ENCODE data around the gene TUT4. TPM values are rescaled to one million over a fixed set of nuclear protein-coding genes. Genes with fewer than 3 reads are reported as not detected.
A peak's percentile ranks its signal among the peaks of the same experiment; 100 is the strongest.
"Not testable (repeated sequence)": the region's sequence is repeated elsewhere in the genome, so short reads cannot be mapped to it uniquely, and the experiment has no call there.

TUT4 gene
- total RNA-seq, 2 donors from 2014 or later, result 50.7 to 85.8 TPM

GRCh38 chr1:52585474-52585873 is 32.6 kb upstream of the TUT4 start:
- H3K27ac Mint-ChIP-seq, result no peak overlapping the region
- ATAC-seq (no peak), DNase-seq (ENCODE audit: low spot score) (no peak)
- H3K4me1 Mint-ChIP-seq (ENCODE audit: low read depth in 2 of 2), result peaks cover 0 to 5% of the 10 kb centered on the region in 2 donors
- H3K36me3 Mint-ChIP-seq, result no peaks in the 10 kb centered on the region
- no peak overlapping the region for H3K4me3 Mint-ChIP-seq
- no peaks in the 10 kb centered on the region for H3K27me3 Mint-ChIP-seq
- no peaks in the 10 kb centered on the region for H3K9me3 Mint-ChIP-seq

DNA sequence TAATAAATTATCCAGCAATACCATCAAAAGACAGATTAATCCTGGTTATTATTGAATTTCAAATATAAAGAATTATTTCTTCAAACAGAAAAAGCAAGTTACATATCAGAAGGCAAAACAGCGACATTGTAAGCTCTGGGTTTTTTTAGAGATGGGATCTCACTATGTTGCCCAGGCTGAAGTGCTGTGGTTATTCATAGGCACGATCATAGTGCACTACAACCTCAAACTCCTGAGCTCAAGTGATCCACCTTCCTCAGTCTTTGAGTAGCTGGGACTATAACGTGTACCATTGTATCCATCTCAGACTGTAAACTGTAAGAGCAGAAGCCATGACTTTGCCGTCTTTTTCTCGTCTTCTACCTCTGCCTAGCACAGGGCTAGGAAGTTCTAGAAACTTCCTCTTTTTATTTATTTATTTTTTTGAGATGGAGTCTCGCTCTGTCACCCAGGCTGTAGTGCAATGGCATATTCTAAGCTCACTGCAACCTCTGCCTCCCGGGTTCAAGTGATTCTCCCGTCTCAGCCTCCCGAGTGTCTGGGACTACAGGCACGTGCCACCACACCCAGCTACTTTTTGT is 29.3 kb upstream of the TUT4 start:
- no peak for DNase-seq (ENCODE audit: low spot score)
- Mint-ChIP-seq H3K4me3 (no peak overlapping the region), H3K9me3 (no peaks in the 10 kb centered on the region), H3K27me3 (no peaks in the 10 kb centered on the region), H3K27ac (no peak overlapping the region), H3K36me3 (no peaks in the 10 kb centered on the region), H3K4me1 (ENCODE audit: low read depth in 2 of 2) (peaks cover 10 to 14% of the 10 kb centered on the region in 2 donors)
- ATAC-seq, result no peak

DNA sequence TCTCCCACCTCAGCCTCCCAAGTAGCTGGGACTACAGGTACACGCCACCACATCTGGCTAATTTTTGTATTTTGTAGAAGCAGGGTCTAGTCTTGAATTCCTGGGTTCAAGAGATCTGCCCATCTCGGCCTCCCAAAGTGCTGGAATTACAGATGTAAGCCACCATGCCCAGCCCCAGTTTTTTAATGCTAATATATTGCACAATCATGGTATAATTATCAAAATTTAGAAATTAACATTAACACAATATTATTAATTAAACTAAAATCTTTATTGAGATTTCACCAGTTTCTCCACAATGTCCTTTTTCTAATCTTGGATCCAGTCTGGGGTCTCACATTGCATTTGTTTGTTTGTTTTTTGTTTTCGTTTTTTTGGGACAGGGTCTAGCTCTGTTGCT is 27.4 kb upstream of the TUT4 start:
- Mint-ChIP-seq H3K4me3 (no peak overlapping the region), H3K36me3 (no peaks in the 10 kb centered on the region), H3K9me3 (no peaks in the 10 kb centered on the region), H3K27ac (no peak overlapping the region), H3K27me3 (no peaks in the 10 kb centered on the region), H3K4me1 (ENCODE audit: low read depth in 2 of 2) (peaks cover 13 to 18% of the 10 kb centered on the region in 2 donors)
- DNase-seq (ENCODE audit: low spot score), result no peak
- ATAC-seq, result no peak

DNA sequence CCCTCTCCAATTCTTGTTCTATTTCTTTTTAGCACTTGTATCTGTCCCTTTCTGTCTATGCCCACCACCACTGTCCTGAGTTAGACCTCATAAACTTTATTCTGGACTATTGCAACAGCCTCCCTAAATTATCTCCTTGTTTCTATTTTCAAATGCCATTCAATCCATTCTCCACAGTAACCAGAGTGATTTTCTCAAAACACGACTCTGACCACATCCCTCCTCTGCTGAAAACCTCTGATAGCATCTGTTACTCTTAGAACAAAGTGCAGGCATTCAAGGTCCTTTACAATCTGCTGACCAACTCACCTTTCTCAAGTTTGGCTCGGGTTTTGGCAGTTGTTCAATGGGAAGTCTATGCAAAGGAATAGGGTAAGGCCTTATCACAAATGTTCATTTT is 26.5 kb upstream of the TUT4 start:
- Mint-ChIP-seq H3K4me1 (ENCODE audit: low read depth in 2 of 2) (peaks cover 19 to 23% of the 10 kb centered on the region in 2 donors), H3K4me3 (no peak overlapping the region), H3K9me3 (no peaks in the 10 kb centered on the region), H3K27me3 (no peaks in the 10 kb centered on the region), H3K36me3 (no peaks in the 10 kb centered on the region), H3K27ac (peak overlapping the region in 1 of 2 donors; percentile 19)
- no peak for DNase-seq (ENCODE audit: low spot score)
- ATAC-seq, result no peak

- not testable (repeated sequence) for ATAC-seq; H3K27me3 Mint-ChIP-seq; DNase-seq (ENCODE audit: low spot score); H3K9me3 Mint-ChIP-seq; H3K27ac Mint-ChIP-seq; H3K4me3 Mint-ChIP-seq; H3K36me3 Mint-ChIP-seq
- peaks cover 19 to 21% of the 10 kb centered on the region in 2 donors for H3K4me1 Mint-ChIP-seq (ENCODE audit: low read depth in 2 of 2)
These were observed 25.2 kb upstream of the TUT4 start for GRCh38 chr1:52578066-52578465.

- no peak for DNase-seq (ENCODE audit: low spot score)
- H3K9me3 Mint-ChIP-seq, result no peaks in the 10 kb centered on the region
- no peak overlapping the region for H3K27ac Mint-ChIP-seq
- ATAC-seq, result no peak
- no peak overlapping the region for H3K4me3 Mint-ChIP-seq
- no peaks in the 10 kb centered on the region for H3K36me3 Mint-ChIP-seq
- peaks cover 19 to 21% of the 10 kb centered on the region in 2 donors for H3K4me1 Mint-ChIP-seq (ENCODE audit: low read depth in 2 of 2)
- H3K27me3 Mint-ChIP-seq, result no peaks in the 10 kb centered on the region
These were observed 23.2 kb upstream of the TUT4 start for GRCh38 chr1:52576074-52576473.

DNA sequence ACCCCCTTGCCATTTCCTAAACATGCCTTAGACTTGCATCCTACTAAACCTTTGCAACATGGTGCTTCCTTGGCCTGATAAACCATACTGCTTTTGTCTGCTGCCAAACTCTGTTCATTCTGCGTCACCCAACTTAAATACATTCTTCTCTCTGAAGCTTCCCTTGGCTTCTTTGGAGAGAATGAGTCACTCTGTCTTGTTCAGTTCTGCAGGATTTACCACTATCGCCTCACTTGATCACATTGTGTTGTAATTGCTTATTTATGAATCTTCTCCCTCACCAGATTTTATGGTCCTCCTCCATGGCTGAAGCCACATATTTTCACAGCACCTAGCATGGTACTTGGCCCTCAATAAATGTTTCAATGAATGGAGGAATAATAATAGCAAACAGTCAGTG is 21.7 kb upstream of the TUT4 start:
- Mint-ChIP-seq H3K9me3 (no peaks in the 10 kb centered on the region), H3K27me3 (no peaks in the 10 kb centered on the region), H3K4me1 (ENCODE audit: low read depth in 2 of 2) (peaks cover 20 to 22% of the 10 kb centered on the region in 2 donors), H3K4me3 (no peak overlapping the region), H3K27ac (no peak overlapping the region), H3K36me3 (no peaks in the 10 kb centered on the region)
- ATAC-seq (no peak), DNase-seq (ENCODE audit: low spot score) (no peak)

DNA sequence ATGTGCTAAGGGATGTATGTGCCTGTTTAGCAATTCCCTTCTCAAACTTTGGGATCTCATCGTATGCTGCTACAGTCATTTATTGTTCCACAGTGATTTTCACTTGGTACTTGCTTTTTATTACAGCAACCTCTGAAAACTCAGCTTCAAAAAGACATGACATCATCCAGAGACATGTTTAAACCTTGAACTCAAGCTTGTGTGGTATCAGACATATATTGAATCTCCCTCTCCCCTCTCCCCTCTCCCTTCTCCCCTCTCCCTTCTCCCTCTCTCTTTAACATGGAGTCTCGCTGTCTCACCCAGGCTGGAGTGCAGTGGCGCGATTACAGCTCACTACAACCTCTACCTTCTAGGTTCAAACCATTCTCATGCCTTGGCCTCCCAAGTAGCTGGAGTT is 19.5 kb upstream of the TUT4 start:
- Mint-ChIP-seq H3K36me3 (no peaks in the 10 kb centered on the region), H3K27me3 (no peaks in the 10 kb centered on the region), H3K9me3 (no peaks in the 10 kb centered on the region), H3K27ac (no peak overlapping the region), H3K4me1 (ENCODE audit: low read depth in 2 of 2) (peaks cover 15 to 17% of the 10 kb centered on the region in 2 donors), H3K4me3 (no peak overlapping the region)
- no peak for ATAC-seq
- no peak for DNase-seq (ENCODE audit: low spot score)

GRCh38 chr1:52571783-52572182 is 18.9 kb upstream of the TUT4 start:
- ATAC-seq, result no peak
- no peak for DNase-seq (ENCODE audit: low spot score)
- Mint-ChIP-seq H3K4me1 (ENCODE audit: low read depth in 2 of 2) (peaks cover 15 to 17% of the 10 kb centered on the region in 2 donors), H3K9me3 (no peaks in the 10 kb centered on the region), H3K27me3 (no peaks in the 10 kb centered on the region), H3K4me3 (no peak overlapping the region), H3K36me3 (no peaks in the 10 kb centered on the region), H3K27ac (no peak overlapping the region)

DNA sequence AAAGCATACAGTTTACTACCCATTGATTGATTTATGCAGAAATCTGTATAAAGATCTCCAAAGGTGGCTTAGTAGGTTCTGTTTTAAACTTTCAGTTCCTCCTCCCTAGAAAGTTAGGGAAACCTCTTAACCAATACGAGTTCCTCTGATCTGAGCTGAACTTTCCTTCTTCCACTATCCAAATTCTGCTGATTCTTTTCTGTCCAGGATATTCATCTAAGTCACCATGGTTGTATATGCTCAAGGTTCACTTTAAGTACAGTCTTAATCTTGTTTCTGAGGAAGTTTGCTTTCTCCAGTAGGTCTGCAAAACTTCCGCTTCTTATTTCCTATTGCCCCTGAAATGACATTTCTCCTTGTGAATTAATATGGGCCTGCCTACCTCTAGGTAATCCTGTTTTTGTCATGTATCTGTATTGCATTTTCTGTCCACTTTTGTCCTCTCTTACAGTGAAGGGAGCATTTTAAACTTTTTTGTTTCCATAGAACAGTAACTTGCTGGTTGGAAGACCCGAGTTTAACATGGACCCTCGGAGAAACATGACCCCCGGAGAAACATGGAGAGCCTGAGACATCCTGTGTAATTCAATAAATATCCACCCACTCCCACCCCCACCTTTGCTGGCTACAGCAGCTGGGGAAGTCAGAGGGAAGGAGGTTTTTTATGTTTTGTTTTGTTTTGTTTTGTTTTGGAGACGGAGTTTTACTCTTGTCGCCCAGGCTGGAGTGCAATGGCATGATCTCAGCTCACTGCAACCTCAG is 16.7 kb upstream of the TUT4 start:
- Mint-ChIP-seq H3K36me3 (no peaks in the 10 kb centered on the region), H3K4me1 (ENCODE audit: low read depth in 2 of 2) (peaks cover 6 to 8% of the 10 kb centered on the region in 2 donors), H3K27me3 (no peaks in the 10 kb centered on the region), H3K4me3 (no peak overlapping the region), H3K9me3 (no peaks in the 10 kb centered on the region), H3K27ac (no peak overlapping the region)
- ATAC-seq (no peak), DNase-seq (ENCODE audit: low spot score) (no peak)

- H3K27ac Mint-ChIP-seq, result peak overlapping the region in 1 of 2 donors; percentile 17
- no peak for DNase-seq (ENCODE audit: low spot score)
- no peak for ATAC-seq
- H3K4me3 Mint-ChIP-seq, result no peak overlapping the region
- H3K9me3 Mint-ChIP-seq, result no peaks in the 10 kb centered on the region
- no peaks in the 10 kb centered on the region for H3K36me3 Mint-ChIP-seq
- peaks cover 5 to 6% of the 10 kb centered on the region in 2 donors for H3K4me1 Mint-ChIP-seq (ENCODE audit: low read depth in 2 of 2)
- no peaks in the 10 kb centered on the region for H3K27me3 Mint-ChIP-seq
These were observed 15.1 kb upstream of the TUT4 start for GRCh38 chr1:52567943-52568342.

DNA sequence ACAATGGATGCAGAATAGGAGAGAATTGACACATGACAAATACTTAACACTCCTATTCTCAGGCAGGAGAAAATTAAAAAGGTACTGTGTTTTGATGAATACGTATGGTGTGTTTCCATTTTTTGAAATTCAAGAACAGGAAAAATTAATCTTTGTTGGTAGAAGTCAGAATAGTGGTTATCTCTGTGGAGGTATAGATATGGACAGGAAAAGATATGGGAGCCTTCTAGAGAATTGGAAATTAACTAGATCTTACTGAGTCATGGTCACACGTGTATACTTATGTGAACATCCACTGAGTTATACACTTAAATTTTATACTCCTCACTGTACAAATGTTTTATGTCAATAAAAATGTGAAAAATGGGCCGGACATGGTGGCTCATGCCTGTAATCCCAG is 9.9 kb upstream of the TUT4 start:
- DNase-seq (ENCODE audit: low spot score) (no peak), ATAC-seq (no peak)
- Mint-ChIP-seq H3K4me3 (no peak overlapping the region), H3K27me3 (no peaks in the 10 kb centered on the region), H3K36me3 (no peaks in the 10 kb centered on the region), H3K4me1 (ENCODE audit: low read depth in 2 of 2) (no peaks in the 10 kb centered on the region), H3K9me3 (no peaks in the 10 kb centered on the region), H3K27ac (no peak overlapping the region)

GRCh38 chr1:52559875-52560274 is 7.0 kb upstream of the TUT4 start:
- Mint-ChIP-seq H3K4me1 (ENCODE audit: low read depth in 2 of 2) (no peaks in the 10 kb centered on the region), H3K4me3 (no peak overlapping the region), H3K36me3 (no peaks in the 10 kb centered on the region), H3K9me3 (no peaks in the 10 kb centered on the region), H3K27ac (no peak overlapping the region), H3K27me3 (no peaks in the 10 kb centered on the region)
- no peak for ATAC-seq
- DNase-seq (ENCODE audit: low spot score), result no peak

GRCh38 chr1:52558941-52559340 is 6.0 kb upstream of the TUT4 start:
- no peaks in the 10 kb centered on the region for H3K36me3 Mint-ChIP-seq
- ATAC-seq (no peak), DNase-seq (ENCODE audit: low spot score) (no peak)
- H3K27ac Mint-ChIP-seq, result no peak overlapping the region
- H3K4me3 Mint-ChIP-seq, result no peak overlapping the region
- H3K9me3 Mint-ChIP-seq, result no peaks in the 10 kb centered on the region
- peaks cover 0 to 8% of the 10 kb centered on the region in 2 donors for H3K4me1 Mint-ChIP-seq (ENCODE audit: low read depth in 2 of 2)
- no peaks in the 10 kb centered on the region for H3K27me3 Mint-ChIP-seq
